ENCODE results near the gene SGCB.

Gene SGCB

GRCh38 chr4:52019936-52020657, 18.0 kb downstream of the SGCB start, which contains the start of gene LRRC66:
TSS of gene LRRC66 (minus strand) at chr4:52020363. CDS start at chr4:52017613, 2,750 bp downstream.
- no peak for DNase-seq (ENCODE audit: low read depth in 2 of 2)

DNA sequence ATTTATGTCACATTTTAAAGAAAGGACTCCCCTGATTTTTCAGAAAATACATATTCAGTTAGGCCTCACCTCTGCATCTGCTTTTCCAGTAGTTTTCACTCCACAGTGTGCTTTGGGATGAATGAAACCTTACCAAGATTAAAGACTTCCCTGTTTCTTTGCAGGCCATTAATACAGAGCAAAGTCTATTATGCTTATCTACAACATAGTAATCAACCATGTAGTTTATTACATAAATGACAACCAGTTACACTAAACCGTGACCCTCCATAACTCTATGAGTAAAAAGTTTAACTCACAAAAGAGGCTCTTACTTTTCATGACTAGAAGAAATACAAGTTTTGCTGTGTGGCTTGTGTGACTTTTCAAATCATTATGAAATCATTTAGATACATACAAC, 20.3 kb downstream of the SGCB start:
- no peak for DNase-seq (ENCODE audit: low read depth in 2 of 2)

DNA sequence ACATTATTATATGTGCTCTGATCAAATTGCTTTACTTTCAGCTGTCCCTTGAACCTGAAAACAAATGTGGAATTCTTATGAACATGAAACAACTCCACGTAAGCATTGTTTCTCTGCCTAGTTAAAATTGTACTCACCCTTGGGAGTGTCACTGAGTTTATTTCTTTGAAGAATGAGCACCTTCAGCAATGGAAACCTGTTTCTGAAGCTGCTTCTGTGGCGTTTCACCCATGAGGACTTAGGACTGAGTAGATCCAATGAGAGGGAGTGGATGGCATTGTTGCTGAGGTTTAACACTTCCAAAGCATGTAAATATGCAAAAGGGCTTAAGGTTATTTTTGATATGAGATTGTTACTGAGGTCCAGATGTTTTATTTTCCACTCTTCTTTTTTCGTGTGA, 21.1 kb downstream of the SGCB start:
- no peak for DNase-seq (ENCODE audit: low read depth in 2 of 2)

DNA sequence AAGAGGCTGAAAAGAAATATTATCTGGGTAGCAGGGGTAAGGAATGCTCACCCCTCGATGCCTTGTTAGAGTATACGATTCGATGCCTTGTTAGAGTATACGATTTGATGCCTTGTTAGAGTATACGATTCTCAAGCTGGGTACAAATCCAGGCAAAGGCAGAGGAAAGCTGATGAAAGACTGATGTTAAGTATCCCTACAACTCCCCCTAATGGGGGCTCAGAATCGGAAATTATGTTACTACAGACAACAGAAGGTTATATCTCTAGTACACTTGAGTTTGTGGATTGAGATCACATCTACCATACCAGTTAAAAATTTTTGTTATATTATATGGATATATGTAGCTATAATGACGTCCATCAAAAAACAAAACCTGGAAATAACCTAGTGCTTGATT, 22.7 kb downstream of the SGCB start:
- no peak for DNase-seq (ENCODE audit: low read depth in 2 of 2)

DNA sequence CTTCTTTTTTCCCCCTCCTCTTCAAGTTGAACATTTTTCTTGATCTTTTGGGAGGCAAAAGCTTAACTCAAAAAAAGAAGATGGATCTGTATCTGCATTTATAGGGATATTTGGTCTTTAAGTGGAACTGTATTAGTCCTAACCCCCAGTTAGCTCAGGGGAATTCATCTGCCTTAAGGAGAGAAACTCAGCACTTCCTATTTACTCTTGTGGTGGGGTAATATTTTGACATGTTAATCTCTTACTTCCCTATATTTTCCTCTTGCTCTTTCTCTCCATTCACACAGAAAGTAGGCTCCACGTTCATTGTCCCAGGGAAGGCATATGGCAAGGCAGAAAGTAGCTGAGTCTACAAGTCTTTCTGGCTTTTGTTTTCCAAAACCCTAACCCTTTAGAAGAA, 23.2 kb downstream of the SGCB start:
- no peak for DNase-seq (ENCODE audit: low read depth in 2 of 2)

DNA sequence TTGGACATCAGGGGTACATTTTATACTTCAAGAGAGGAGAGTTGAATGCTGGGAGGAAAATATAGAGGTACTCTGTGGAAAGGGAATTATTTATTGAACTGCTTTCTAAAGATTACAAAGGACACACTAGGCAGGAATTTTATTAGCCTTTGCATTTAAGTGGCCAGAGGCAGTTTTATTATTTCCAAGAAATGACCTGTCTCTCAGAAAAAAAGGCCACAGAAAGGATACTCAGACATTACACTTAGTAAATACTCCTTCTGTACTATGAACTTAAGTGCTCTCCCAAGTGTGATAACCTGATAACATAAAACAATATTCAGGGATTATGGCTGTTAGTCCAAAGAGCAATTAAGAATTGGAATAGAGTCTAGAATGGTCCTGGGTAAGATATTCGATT, 25.4 kb downstream of the SGCB start:
- DNase-seq (ENCODE audit: low read depth in 2 of 2) = no peak

DNA sequence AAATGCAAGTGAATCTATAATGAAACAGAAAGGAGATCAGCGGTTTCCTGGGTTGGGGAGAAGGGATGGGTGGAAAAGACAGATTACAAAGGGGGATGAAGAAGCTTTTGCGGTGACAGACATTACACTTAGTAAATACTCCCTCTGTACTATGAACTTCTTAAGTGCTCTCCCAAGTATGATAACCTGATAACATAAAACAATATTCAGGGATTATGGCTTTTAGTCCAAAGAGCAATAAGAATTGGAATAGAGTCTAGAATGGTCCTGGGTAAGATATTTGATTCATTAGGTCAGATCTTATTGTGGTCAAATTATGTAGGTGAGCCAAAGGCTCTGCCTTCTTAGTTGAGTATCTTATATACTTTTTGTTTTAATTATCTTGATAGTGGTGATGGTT, 27.1 kb downstream of the SGCB start:
- no peak for DNase-seq (ENCODE audit: low read depth in 2 of 2)

DNA sequence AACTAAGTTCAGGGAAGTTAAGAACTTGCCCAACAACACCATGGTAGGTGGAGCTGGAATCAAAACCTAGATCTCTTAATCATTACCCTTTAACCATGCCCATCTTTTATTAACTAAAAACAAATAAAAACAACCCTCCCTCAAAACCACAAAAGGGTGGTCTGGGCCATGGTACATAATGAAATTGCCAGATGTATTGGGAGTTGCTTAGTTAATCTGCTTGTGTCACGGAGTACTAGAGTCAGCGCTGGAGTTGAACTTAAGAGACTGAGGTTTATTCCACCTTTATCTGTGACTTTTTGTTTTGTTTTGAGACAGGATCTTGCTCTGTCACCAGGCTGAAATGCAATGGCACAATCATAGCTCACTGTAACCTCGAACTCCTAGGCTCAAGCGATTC, 31.2 kb downstream of the SGCB start:
- DNase-seq (ENCODE audit: low read depth in 2 of 2) = no peak

DNA sequence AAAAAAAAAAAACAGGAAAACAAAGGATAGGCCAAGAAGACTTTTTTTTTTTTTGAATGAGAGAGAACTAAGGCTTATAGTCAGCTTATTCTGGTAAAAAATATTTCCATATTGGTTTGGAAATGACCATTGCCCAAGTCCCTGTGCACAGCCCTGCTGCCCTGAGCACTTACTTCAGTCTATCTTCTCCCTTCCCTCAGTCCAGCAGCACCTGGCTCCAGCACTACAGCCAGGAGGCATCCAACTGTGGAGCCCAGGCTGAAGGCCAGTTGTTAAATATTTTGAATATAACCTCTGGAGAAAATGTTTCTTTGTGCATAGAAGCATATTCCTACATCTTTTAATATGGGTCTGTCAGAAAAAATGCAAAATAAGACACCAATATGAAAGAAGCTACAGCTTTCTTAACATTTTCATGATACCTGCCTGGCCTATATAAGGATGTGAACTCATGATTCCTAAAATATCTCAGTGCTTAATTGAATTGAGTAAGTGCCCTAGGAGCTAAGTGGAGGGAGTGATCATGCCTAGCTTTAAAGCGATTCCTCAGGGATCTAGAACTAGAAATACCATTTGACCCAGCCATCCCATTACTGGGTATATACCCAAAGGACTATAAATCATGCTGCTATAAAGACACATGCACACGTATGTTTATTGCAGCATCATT, 32.4 kb downstream of the SGCB start:
- DNase-seq (ENCODE audit: low read depth in 2 of 2) = no peak

- no peak for DNase-seq (ENCODE audit: low read depth in 2 of 2)
Measured at GRCh38 chr4:52004414-52004813, 33.7 kb downstream of the SGCB start.

GRCh38 chr4:52001616-52002015, 36.5 kb downstream of the SGCB start:
- DNase-seq (ENCODE audit: low read depth in 2 of 2) = no peak

GRCh38 chr4:51999250-51999649, 38.8 kb downstream of the SGCB start:
- no peak for DNase-seq (ENCODE audit: low read depth in 2 of 2)

GRCh38 chr4:51998837-51999236, 39.3 kb downstream of the SGCB start:
- no peak for DNase-seq (ENCODE audit: low read depth in 2 of 2)

DNA sequence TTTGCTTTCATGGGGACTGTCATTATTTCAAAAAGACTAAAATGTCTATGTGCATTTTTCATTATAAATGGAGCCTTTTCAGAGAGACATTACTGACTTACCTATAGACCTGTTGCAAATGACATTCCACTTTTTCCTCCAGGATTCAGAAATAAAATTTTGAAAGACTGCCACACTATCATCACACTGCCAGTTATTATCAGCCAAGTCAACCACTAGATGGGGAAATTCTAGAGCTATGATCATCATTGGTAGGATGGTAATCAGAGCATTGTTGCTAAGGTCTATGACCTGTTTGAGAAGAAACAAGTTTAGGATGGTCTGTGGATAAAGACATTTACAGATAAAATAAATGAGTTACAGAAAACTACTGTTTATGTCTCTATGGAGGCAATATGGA, 40.5 kb downstream of the SGCB start:
- DNase-seq (ENCODE audit: low read depth in 2 of 2) = no peak

DNA sequence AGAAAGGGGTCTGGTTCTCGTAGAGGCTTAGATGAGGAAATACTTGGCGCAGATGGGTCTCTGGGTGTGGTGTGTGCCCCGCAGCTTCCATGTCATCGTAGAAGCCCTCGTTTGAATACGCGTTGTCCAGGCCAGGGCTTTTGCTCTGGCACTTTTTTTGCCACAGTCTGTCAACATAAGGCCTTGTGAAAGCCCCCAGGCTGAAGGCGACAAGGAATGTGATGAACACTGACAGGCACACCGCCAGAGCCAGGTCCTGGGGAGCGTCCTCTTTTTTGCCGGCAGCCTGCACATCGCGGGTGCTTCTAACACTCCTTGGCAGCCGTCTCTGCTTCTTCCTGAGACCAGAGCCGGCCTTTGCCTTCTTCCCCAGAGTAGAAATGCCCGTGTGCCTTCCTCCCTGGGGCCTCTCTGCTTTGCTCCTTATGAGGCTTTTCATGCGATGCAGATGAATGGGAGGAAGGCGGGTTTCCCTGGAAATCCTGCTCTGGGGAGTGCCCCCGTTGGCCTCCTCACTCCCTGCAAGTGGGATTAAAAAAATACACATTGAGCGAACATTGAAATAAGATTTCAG, 42.4 kb downstream of the SGCB start:
- no peak for DNase-seq (ENCODE audit: low read depth in 2 of 2)

Measured in stimulated activated CD8-positive, alpha-beta memory T cell treated with anti-CD3 and anti-CD28 coated beads, Interleukin-7, amount 100 ng/mL, for 4 hours (primary cell).